ENCODE results near the gene BRINP3.

DNA sequence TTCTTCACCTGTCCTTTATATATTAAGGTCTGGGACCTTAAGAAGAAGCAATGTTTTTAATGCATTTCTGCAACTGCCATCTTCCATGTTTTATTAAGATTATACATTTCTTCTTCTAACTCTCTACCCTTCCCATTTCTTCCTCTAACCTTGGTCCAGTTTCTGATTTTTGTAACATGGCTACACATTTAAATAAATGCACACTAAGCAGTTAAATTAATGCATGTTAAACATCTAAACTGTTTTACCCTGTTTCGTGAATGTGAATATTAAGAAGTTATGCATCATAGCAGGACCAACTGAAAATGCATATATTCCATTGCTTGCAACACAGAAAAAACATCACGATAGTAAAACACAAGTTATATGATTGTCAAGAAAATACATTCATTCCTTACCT lies 3.7 kb downstream of the BRINP3 start:
- TF ChIP-seq, protein P1, sequence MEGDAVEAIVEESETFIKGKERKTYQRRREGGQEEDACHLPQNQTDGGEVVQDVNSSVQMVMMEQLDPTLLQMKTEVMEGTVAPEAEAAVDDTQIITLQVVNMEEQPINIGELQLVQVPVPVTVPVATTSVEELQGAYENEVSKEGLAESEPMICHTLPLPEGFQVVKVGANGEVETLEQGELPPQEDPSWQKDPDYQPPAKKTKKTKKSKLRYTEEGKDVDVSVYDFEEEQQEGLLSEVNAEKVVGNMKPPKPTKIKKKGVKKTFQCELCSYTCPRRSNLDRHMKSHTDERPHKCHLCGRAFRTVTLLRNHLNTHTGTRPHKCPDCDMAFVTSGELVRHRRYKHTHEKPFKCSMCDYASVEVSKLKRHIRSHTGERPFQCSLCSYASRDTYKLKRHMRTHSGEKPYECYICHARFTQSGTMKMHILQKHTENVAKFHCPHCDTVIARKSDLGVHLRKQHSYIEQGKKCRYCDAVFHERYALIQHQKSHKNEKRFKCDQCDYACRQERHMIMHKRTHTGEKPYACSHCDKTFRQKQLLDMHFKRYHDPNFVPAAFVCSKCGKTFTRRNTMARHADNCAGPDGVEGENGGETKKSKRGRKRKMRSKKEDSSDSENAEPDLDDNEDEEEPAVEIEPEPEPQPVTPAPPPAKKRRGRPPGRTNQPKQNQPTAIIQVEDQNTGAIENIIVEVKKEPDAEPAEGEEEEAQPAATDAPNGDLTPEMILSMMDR (conservative IDR thresholded peaks at IDR 0.05; ENCODE audit: low read depth in 2 of 2), result no peak
- TF ChIP-seq POLR2AphosphoS5 (IDR thresholded peaks at IDR 0.05; ENCODE audit: low read depth) (no peak), EZH2 (IDR thresholded peaks at IDR 0.05; ENCODE audit: low read depth, unreplicated experiment) (no peak), ZNF114 (CRISPR knock-in tag; IDR thresholded peaks at IDR 0.05) (no peak), EZH2phosphoT487 (IDR thresholded peaks at IDR 0.05; ENCODE audit: unreplicated experiment) (no peak), CREB1 (CRISPR knock-in tag; IDR thresholded peaks at IDR 0.05; ENCODE audit: low read depth) (no peak)
- TF ChIP-seq, protein P2, sequence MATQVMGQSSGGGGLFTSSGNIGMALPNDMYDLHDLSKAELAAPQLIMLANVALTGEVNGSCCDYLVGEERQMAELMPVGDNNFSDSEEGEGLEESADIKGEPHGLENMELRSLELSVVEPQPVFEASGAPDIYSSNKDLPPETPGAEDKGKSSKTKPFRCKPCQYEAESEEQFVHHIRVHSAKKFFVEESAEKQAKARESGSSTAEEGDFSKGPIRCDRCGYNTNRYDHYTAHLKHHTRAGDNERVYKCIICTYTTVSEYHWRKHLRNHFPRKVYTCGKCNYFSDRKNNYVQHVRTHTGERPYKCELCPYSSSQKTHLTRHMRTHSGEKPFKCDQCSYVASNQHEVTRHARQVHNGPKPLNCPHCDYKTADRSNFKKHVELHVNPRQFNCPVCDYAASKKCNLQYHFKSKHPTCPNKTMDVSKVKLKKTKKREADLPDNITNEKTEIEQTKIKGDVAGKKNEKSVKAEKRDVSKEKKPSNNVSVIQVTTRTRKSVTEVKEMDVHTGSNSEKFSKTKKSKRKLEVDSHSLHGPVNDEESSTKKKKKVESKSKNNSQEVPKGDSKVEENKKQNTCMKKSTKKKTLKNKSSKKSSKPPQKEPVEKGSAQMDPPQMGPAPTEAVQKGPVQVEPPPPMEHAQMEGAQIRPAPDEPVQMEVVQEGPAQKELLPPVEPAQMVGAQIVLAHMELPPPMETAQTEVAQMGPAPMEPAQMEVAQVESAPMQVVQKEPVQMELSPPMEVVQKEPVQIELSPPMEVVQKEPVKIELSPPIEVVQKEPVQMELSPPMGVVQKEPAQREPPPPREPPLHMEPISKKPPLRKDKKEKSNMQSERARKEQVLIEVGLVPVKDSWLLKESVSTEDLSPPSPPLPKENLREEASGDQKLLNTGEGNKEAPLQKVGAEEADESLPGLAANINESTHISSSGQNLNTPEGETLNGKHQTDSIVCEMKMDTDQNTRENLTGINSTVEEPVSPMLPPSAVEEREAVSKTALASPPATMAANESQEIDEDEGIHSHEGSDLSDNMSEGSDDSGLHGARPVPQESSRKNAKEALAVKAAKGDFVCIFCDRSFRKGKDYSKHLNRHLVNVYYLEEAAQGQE (IDR thresholded peaks at IDR 0.05; ENCODE audit: unreplicated experiment), result no peak
